MV-4-11 (cell line): ENCODE measurements around the gene RMI1.
"Not testable (repeated sequence)": the region's sequence is repeated elsewhere in the genome, so short reads cannot be mapped to it uniquely, and the experiment has no call there.

Experiments
- DNase-seq: peaks from one replicate; lab custom pipeline; 2025; lab: John Stamatoyannopoulos, UW

The RMI1 gene

DNA sequence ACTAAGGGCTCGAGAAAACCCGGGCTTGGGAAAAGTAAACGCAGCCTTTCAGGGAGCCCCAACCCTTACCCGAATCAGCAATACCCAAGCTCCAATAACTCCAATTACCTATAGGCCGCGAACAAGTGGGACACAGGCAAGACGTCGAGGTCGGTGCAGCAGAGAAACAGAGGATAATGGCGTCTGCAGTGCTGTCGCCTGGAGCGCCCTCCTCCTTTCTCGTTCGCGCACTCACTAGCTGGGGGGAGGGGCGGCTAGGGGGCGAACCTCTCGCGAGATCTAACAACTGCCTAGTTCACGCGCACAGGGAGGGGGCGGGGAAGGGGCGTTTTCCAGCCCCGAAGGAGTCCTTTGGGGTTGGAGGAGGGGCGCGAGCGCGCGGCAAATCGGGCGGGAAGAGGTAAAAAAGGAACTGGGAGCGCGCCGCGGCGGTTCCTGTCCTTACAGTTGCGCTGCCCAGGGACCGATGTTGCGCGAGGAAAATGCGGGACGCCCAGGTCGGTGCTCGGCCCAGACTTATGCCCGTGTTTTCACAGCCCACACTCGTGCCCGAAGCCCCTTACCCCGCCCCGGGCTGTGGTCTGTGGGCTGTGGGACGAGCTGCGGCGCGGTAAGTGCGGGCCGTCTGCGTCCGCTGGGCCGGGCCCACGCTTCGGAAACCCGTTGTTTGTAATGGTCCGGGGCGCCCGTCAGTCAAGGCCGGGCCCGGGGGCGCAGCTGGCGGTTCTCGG, at the start of gene RMI1:
Gene RMI1, plus strand, starts transcription at position 411 of the 731 bp plus-strand sequence. CDS start 20,182 bp downstream, outside the sequence.
- DNase-seq, result peak; percentile 96

DNA sequence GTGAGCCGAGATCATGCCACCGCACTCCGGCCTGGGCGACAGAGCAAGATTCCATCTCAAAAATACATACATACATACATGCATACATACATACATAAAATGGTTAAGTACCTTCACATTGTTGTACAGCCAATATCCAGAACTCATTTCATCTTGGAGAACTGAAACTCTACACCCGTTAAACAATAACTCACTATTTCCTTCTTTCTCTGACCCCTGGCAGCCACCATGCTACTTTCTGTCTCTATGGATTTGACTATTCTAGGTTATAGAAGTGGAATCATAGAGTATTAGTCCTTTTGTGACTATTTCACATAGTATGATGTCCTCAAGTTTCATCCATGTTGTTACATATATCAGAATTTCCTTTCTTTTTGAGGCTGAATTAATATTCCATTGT, 49.7 kb upstream of the RMI1 start:
- DNase-seq, result peak; percentile 81

DNA sequence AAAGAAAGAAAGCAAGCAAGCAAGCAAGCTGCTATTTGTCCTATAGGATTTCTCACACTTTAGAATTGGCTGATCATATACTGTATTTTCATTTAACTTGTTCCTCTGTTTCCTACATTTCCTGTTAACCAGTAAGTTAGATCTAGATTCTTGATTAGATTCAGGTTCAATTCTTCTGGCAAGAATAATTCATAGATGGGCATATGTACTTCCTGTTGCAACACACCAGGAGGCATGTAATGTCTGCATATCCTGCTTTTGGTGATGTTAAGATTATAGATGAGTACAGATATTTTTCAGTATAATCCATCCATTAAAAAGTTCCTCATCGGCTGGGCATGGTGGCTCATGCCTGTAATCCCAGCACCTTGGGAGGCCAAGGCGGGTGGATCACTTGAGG, 48.6 kb upstream of the RMI1 start:
- DNase-seq, result peak; percentile 23

DNA sequence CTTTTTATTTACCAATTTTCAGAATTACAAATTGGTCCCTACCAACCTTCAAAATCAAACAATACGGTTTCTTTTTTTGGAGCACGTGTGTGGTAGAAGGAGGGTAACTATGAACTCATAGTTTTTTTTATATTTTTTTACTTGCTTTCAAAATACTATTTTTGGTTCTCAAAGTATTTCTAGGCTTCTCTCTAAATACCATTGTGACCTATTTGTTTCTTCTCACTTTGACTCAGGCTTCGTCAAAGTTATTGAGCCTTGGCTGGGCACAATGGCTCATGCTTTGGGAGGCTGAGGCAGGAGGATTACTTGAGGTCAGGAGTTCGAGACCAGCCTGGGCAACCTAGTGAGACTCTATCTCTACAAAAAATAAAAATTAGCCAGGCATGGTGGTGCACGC, 47.8 kb upstream of the RMI1 start:
- DNase-seq, result no peak

DNA sequence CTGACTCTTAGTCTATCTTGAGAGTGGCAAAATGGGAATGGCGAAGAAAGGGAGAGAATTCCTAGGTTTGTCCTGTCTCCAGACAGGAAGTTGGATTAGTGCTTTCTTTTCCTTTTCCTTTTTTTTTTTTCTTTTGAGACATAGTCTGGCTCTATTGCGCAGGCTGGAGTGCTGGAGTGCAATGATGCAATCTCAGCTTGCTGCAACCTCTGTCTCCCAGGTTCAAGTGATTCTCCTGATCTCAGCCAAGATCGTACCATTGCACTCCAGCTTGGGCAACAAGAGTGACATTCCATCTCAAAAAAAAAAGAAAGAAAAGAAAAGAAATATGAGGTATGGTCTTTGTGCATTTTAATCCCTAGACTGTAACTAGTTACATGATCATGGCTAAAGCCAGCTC, 46.8 kb upstream of the RMI1 start:
- DNase-seq, result peak; percentile 52

DNA sequence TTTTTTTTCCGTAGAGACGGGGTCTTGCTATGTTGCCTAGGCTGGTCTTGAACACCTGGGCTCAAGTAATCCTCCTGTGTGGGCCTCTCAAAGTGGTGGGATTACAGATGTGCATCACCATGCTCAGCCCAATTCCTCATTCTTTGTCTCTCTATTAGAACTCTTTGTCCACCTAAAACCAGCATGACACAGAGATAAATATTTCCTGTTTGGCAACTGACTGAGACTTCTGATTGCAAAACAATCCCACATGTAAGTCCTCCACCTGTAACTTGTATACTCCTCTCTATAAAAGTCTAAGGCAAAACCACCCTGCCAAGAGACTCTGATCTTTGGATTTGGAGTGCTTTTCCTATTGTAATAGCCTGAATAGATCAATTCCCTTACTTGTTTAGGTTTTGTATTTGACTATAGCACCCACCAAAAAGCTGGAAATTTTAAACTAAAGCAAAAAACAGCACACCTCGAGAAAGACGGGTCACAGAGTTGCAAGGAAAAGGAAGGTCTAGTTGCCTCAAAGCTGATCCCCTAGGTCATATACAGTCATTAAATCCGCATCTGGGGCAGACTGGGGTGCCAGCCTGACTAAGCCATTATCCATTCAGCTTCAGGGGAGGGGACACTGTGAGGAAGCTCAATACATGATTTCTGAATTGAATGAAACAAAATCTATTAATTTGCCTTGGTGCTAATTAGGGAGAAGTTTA, 45.9 kb upstream of the RMI1 start:
- DNase-seq, result peak; percentile 57

DNA sequence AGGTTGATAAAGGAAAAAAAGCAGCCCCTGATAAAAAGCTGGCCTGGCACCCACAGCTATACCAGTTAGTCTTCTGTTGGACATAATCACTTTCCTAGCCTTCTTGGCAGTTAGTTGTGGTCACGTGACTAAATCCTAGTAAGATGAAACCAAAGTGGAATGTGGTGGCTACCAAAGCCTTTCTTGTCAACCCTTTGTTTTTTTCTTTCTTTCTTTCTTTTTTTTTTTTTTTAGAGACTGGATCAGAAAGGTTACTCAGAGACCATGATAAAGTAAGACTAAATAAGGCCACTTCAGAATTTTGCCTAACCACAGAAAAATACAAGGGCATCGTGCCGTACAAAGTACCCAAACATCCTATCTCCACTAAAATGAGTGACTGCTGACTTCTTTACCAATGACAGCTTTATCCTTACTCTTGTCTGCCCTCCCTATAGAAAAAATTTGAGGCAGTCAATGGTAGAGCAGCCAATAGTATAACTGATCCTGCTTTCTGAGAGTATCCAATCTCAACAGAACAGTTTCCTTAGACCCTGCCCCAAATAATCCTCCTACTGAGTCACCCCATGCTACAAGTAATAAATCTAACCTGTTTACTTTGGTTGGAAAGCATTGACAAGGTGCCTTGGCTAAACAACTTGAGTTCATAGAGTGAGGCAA, 45.2 kb upstream of the RMI1 start:
- peak; percentile 6 for DNase-seq

DNA sequence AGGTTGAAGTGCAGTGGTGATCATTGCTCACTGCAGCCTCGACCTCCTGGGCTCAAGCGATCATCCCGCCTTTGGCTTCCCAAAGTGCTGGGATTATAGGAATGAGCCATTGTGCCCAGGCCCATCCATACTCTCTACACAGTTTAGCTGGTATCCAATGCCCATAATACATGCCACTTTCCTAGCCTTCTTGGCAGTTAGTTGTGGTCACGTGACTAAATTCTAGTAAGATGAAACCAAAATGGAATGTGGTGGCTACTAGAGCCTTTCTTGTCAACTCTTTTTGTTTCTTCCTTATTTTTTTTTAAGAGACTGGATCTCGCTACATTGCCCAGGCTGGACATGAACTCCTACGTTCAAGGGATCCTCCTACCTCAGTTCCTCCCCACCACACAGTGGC, 44.1 kb upstream of the RMI1 start:
- DNase-seq, result peak; percentile 16

DNA sequence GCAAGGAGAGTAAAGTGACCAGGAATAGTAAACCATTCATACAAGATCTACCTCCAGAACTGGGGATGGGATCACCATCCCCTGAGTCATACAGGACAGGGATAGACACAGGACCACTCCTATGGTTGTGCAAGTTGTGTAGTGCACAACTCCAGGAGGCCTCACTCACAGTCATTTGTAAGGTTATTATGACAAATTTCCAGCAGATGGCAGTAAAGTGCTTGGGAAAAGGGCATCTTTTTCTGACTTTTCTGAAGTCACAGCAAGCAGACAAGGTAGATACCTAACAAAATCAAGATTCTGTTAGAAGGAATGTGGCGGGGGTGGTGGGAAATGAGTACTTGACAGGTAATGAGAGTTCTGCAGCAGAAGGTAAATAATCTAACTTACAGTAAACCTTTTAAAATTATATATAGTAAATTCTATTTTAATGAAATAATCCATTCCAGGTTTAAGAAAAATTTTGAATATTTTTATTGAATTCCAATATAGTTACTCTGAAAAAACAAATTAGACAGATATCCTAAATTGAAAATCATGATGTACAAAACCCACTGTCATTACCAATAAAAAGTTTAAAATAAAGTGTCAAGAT, 42.6 kb upstream of the RMI1 start:
- DNase-seq, result peak; percentile 53

DNA sequence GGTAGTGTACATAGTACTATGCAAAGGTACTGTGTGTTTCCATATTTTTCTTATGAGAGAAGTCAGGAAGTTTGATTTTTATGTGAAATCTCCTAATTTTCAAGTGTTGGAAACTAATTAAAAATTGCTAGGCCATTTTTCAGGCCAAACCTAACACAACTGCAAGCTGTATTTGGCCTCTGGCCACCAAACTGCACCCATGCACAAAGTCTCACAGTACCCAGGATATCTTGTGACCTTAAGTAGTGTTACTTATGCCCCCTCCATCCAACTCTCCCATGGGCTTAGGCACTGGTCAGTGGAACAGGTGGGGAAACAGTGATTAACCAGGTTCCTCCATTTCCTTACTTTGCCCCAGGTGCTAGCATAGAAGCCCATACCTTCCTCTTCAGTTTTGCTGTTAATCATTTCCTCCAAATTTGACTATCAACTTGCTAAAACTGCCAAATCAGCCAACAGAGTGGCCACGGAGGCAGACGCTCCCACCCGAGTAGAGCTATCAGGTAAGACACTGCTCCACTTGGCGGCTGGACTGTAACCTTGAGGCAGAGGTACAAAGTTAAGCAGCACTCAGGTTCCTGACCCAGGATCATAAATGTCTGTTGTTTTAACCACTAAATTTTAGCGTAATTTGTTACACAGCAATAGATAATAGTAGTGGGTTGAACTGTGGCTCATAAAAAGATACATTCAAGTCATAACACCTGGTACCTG, 39.9 kb upstream of the RMI1 start:
- DNase-seq, result no peak

DNA sequence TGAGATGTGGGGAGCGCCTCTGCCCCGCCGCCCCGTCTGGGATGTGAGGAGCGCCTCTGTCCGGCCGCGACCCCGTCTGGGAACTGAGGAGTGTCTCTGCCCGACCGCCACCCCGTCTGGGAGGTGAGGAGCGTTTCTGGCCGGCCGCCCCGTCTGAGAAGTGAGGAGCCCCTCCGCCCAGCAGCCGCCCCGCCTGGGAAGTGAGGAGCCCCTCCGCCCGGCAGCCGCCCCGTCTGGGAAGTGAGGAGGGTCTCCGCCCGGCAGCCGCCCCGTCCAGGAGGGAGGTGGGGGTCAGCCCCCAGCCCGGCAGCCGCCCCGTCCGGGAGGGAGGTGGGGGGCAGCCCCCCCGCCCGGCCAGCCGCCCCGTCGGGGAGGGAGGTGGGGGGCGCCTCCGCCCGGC, 32.5 kb upstream of the RMI1 start:
- DNase-seq, result not testable (repeated sequence)

DNA sequence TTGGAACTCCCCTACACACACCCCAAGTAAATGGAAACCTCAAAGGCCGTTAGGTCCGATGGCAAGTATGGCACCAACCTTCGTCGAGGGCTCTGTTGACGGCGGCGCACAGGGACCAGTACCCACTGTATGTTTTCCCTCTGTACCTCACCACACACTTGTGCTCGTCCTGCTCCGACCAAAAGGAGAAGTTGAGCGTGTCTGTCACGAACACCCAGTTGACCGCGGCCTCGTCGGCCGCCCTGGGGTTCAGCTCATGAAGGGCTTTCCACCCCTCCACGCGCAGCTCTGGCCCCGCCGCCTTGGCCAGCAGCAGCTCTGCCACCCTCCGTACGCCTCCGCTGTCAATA, 24.5 kb upstream of the RMI1 start:
- peak; percentile 80 for DNase-seq

DNA sequence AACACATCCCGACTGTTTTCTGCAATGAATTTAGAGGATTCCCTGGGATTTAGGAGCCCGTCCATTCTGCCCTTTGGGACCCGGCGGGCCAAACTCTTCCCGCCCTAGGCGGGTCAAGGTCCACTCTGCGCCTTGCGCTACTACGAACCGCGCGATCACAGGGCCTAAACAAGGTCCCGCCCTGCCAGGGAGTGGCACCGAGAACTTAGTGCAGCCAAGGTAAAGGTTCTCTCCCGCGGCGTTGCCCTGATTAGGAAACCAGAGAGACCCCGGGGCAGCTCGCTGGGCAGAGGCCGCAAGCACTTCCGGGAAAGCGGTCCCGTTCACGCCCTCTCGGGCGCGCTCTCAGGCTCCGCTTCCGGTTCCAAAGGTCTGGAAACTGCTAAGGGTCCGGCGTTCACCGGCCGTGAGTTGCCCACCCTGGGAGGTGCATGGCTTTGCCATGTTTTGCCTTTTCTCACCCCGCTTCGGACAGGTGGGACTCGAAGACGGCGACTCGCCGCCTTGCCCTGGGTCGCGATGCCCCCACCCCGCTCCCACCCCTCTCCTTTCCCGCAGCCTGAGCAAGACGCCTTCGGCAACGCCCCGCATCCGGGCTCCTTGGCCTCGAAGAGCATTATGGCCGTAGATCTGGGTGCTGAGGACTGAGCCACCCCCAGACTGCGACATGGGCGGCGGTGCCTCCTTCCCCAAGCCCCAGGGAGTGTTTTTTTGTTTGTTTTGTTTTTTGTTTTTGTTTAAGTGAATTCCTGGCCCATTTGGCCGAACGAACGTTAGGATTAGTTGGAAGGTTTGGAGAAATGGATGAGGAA, 24.0 kb upstream of the RMI1 start:
- peak; percentile 68 for DNase-seq

DNA sequence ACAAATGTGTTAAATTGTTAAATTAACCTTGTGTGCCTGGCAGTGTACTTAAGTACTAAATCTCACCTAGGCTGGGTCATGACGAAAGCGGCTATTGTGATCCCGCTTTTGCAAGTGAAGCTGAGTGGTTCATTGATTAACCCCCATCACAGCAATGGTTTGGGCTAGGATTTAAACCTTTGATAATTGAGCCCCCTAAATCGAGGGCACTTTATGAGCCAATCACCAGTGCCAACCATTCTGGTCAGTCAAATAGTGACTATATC, 23.4 kb upstream of the RMI1 start:
- peak; percentile 26 for DNase-seq

DNA sequence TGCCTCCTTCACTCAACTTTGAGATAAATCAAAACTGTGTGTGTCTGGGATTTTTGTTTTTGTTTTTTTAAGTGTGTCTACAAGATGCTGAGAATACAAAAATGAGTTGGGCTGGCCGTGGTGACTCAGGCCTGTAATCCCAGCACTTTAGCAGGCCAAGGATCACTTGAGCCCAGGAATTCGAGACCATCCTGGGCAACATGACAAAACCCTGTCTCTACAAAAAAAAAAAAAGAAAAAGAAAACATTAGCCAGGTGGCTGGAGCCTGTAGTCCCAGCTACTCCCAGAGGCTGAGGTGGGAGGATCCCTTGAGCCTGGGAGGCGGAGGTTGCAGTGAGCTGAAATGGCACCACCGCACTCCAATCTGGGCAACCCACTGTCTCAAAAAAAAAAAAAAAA, 21.5 kb upstream of the RMI1 start:
- DNase-seq, result no peak

DNA sequence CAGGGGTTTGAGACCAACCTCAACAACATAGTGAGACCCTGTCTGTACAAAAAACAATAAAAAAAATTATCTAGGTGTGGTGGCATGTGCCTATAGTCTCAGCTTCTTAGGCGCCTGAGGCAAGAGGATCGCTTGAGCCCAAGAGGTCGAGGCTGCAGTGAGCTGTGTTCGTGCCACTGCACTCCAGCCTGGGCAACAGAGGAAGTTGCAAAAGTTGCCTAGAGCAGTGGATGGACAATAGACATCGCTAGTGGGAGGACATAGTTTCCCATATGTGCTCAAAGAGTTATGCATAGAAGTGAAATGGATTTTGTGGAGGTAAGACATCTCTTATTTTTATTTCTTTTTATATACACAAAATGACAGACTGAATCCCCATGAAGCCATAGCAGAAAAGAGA, 19.6 kb upstream of the RMI1 start:
- peak; percentile 31 for DNase-seq

DNA sequence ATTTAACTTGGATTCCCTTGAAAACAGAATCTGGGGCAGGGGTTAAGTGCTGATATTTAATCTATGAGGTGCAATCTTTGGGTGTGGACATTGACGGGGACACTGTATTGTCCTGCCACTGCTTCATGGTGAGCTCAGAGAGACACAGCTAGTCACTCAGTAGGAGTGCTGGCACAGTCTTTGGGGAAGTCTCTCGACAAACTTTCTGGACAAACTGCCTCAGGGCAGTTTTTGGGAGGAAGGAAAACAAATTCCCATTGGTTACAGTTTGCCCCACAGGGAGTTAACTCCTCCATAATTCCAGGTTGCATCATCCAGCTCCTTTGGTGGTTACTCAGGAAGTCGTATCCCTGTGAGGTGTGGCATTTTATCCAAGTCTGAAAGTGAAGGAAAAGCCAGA, 18.4 kb upstream of the RMI1 start:
- DNase-seq, result no peak

DNA sequence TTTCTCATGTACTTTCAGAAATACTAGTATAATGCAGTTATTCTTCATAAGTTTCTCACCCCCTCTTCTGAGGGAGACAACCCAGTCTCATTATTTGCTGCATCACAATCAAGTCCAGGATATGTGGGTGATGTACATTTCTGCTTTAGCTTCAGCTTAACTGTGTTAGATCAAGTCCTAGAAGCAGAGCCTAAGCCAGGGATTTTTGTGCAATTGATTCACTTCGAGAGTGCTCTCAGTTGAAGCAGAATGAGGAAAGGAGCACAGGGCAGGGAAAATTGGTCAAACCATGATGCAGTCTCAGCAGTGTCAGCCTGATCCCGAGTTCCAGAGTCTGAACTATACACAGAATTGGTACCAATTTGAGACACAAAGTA, 15.6 kb upstream of the RMI1 start:
- peak; percentile 33 for DNase-seq

DNA sequence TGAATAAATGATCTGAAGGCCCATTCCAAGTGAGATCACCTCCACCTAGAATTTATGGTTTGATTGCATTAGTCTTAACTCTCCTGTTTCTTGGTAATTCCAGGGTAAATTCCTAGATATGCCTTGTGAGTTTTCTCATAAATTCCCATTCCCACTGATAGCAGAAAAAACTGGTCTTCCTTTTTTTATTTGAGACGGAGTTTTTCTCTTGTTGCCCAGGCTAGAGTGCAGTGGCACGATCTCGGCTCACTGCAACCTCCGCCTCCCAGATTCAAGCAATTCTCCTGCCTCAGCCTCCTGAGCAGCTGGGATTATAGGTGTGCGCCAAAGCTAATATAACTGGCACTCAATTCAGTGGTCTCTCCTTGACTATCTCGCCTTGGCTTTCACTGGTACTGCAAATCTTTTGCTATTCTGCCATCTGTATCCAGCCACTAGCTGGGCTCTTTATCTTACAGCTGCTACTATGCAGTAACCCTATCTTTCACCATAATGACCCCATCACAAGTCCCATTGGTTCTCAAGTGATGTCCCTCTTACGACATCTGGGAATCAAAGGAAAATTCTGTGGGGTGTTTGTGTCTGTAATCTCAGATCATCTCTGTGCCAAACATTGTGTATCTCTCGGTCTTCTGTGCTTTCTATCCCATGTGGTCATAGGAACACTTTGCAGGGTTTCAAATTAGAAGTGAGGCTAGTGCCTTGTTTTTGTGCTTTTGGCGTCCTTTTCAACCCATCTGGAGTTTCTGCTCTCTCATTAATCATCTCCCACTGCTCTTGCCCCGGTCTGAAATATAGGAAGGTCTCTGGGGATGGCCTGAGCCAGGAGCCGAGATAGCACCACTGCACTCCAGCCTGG, 15.0 kb upstream of the RMI1 start:
- DNase-seq, result peak; percentile 41

DNA sequence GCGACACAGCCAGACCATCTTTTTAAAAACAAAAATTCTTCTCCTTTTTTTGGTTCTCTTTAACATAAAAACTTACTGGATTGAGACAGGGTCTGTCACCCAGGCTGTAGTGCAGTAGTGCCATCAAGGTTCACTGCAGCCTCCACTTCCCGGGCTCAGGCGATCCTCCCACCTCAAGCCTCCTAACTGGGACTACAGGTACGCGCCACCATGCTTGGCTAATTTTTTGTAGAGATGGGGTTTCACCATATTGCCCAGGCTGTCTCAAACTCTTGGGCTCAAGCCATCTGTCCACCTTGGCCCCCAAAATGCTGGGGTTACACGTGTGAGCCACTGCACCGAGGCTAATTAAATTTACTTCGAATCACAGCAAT, 14.4 kb upstream of the RMI1 start:
- no peak for DNase-seq

DNA sequence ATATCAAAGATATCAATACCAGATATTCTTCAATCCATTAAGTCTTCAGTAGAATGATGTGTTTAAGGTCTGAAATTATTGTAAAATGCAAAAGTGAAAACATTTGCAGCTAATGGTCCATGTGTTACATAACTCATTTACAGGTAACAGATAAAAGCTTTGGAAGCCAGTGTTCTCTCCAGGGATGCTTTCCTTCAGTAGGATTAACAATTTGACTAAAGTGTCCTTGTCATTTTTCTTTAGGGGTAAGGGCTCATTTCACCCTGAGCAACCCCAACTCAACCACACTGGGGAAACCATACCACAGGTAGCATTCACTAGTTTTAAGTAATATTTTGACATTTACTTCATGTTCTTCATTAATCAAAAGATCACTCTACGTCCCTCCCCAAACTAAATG, 13.5 kb upstream of the RMI1 start:
- DNase-seq, result no peak
